ENCODE measurements around the gene MAGI2.

GRCh38 chr7:78993341-78993740 lies 460.1 kb downstream of the MAGI2 start:
- TF ChIP-seq CTCF (IDR thresholded peaks at IDR 0.05) (no peak), POLR2A (IDR thresholded peaks at IDR 0.05) (no peak)

Measured in body of pancreas (tissue), 4 donors.